ENCODE data around the gene ZNF280A.

- no peak for TF ChIP-seq CTCF (IDR thresholded peaks at IDR 0.05)
- no peak for TF ChIP-seq POLR2A (IDR thresholded peaks at IDR 0.05)
- TF ChIP-seq POLR2AphosphoS5 (IDR thresholded peaks at IDR 0.05): no peak
Measured at GRCh38 chr22:22465094-22465602, 54.9 kb downstream of the ZNF280A start.

All from prostate gland (tissue), 2 donors.